ENCODE results near the gene TMEM33. TPM values are rescaled to one million over a fixed set of nuclear protein-coding genes. Genes with fewer than 3 reads are reported as not detected.
A peak's percentile ranks its signal among the peaks of the same experiment; 100 is the strongest.
"Not testable (repeated sequence)": the region's sequence is repeated elsewhere in the genome, so short reads cannot be mapped to it uniquely, and the experiment has no call there.

Gene TMEM33, protein sequence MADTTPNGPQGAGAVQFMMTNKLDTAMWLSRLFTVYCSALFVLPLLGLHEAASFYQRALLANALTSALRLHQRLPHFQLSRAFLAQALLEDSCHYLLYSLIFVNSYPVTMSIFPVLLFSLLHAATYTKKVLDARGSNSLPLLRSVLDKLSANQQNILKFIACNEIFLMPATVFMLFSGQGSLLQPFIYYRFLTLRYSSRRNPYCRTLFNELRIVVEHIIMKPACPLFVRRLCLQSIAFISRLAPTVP
- 27.9 TPM for polyA plus RNA-seq (2013, experiment 1 of 2; ENCODE audit: insufficient read length)
- polyA plus RNA-seq (2013, experiment 2 of 2; ENCODE audit: insufficient read length), result 29.6 TPM

GRCh38 chr4:41934901-41935651, at the start of gene TMEM33:
TSS of gene TMEM33 (plus strand) at chr4:41935429. CDS start at chr4:41935485, 56 bp downstream.
- peak; percentile 88 for DNase-seq

DNA sequence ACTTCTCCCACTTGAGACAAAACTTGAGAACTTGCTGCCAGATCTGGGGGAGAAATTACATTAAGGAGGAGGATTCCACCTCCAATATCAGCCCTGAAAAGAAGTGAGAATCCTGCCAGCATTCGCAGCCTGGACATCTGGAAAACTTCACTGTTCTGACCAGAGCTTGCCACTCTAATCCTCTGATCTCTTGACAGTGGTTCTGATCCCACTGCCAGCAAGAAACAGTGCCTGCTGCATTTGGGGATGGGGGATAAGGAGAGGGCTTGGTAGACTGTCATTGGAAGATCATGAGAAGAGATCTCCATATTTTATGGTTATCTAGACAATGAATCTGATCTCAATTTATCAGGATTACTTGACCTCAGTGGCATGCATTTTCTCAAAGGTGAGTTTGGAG, 49.8 kb upstream of the TMEM33 start:
- no peak for DNase-seq

DNA sequence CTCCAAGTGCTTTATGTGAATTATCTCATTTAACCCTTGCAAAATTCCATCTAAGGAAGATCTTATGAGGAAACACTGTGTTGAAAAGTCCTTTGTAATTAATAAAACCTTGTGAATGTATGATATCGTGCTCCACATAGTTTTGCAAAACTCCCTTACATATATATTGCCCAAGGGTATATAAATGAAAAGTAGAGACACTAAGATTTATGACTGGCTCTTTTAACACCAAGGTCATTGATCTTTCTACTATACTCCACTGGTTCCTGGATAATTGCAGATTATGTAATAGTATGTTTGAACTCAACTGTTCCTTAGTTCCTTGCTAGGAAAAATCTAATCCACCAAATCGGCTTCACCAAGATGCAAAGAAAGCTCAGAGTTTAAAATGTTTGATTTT, 48.0 kb upstream of the TMEM33 start:
- no peak for DNase-seq

GRCh38 chr4:41887821-41888686, 47.2 kb upstream of the TMEM33 start:
- peak; percentile 53 for DNase-seq

GRCh38 chr4:41888687-41889074, 46.5 kb upstream of the TMEM33 start:
- no peak for DNase-seq

DNA sequence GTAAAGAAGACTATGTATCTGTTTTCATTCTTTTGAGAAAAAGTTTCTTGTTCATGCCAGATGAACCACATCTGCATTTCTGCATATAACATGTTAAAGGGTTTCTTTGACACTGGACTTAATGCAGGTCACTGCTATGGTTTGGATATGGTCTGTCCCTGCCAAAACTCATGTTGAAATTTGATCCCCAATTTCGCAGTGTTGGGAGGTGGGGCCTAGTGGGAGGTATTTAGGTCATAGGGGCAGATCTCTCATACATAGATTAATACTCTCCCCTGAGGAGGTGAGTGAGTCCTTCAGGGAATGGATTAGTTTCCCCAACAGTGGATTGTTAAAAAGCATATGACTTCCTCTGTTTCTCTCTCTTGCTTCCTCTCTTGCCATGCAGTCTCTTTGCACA, 45.9 kb upstream of the TMEM33 start:
- no peak for DNase-seq

GRCh38 chr4:41890085-41890484, 45.1 kb upstream of the TMEM33 start:
- no peak for DNase-seq

- DNase-seq, result no peak
Measured at GRCh38 chr4:41896648-41897047, 38.6 kb upstream of the TMEM33 start.

- DNase-seq, result no peak
Measured at GRCh38 chr4:41897698-41898097, 37.5 kb upstream of the TMEM33 start.

DNA sequence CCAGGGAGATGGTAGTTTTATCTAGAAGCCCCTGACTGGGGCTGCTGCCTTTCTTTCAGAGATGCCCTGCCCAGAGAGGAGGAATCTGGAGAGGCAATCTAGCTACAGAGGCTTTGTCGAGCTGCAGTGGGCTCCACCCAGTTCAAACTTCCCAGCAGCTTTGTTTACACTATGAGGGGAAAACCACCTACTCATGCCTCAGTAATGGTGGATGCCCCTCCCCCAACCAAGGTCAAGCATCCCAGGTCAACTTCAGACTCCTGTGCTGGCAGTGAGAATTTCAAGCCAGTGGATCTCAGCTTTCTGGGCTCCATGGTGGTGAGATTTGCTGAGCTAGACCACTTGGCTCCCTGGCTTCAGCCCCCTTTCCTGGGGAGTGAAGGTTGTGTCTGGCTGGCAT, 26.1 kb upstream of the TMEM33 start:
- DNase-seq, result not testable (repeated sequence)

DNA sequence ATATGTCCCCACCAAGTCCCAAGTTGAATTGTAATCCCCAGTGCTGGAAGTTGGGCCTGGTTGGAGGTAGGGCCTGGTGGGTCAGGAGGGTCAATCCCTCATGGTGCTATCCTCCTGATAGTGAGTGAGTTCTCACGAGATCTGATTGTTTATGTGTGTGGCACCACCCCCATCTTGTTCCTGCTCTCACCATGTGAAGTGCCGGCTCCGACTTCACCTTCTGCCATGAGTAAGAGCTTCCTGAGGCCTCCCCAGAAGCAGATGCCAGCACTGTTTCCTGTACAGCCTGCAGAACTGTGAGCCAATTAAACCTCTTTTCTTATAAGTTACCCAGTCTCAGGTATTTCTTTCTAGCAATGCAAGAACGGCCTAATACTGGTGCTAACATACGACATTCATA, 22.7 kb upstream of the TMEM33 start:
- no peak for DNase-seq

GRCh38 chr4:41913509-41913908, 21.7 kb upstream of the TMEM33 start:
- no peak for DNase-seq

DNA sequence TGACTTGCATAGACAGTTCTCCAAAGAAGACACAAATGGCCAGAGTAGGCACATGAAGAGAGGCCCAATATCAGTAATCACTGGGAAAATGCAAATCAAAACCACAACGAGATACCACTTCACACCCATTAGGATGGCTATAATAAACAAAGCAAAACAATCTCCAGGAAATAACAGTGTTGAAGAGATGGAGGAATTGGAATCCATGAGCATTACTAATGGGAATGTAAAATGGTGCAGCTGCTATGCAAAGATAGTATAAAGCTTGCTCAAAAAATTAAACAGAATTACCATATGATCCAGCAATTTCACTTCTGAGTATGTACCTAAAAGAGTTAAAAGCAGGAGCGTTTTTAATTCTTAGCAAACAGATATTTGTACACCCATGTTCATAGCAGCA, 17.0 kb upstream of the TMEM33 start:
- no peak for DNase-seq

DNA sequence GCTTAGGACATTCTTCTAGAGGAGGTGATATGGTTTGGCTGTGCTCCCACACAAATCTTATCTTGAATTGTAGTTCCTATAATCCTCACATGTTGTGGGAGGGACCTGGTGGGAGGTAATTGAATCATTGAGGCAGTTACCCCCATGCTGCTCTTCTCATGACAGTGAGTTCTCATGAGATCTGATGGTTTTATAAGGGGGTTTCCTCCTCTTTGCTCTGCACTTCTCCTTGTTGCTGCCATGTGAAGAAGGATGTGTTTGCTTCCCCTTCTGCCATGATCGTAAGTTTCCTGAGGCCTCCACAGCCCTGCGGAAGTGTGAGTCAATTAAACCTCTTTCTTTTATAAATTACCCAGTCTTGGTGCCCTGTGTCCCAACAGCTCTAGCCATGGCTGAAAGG, 14.8 kb upstream of the TMEM33 start:
- DNase-seq, result not testable (repeated sequence)

DNA sequence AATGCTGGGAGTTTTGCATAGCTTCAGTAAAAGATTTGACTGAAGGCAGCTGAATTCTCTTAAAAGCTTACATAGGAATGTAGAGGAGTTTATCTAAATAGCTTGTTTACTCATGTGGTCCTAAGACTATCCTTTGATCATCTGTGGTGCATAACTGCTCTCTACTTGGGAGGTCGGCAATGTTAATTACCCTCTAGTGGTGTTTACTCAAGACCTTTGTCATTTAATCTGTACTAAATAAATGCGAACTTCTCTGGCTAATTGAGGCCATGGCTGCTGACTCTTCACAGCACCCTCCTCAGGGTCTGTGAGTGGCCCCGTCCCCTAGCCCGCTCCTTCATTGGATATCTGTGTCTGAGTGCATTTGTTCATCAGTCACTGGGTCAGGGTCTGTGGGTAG, 13.8 kb upstream of the TMEM33 start:
- no peak for DNase-seq

- DNase-seq, result no peak
Measured at GRCh38 chr4:41927796-41928499, 7.3 kb upstream of the TMEM33 start.

GRCh38 chr4:41930139-41930831, 4.9 kb upstream of the TMEM33 start:
- DNase-seq, result no peak

GRCh38 chr4:41932988-41933387, 2.2 kb upstream of the TMEM33 start:
- DNase-seq, result no peak

DNA sequence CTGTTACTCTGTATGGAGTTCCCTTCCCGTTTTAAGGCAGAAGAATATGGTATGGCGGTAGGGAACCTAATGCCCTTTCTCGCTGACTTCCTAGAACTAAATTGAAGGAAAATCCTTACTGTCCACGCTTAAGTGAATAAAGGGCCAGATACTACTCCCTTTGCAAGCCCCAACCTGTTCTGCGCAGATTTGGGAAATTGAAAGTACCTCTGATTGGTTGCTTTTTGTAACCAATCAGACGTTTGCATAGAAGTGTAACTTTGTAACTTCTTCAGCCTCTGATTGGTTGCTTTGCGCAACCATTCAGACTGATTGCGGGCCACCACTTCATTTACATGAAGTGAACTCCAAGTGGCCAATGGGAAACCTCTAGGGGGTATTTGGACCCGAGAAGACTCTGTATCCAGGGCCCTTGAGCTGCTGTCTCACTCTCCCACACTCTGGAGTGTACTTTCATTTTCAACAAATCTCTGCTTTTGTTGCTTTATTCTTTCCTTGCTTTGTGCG, 1.2 kb upstream of the TMEM33 start:
- no peak for DNase-seq

DNA sequence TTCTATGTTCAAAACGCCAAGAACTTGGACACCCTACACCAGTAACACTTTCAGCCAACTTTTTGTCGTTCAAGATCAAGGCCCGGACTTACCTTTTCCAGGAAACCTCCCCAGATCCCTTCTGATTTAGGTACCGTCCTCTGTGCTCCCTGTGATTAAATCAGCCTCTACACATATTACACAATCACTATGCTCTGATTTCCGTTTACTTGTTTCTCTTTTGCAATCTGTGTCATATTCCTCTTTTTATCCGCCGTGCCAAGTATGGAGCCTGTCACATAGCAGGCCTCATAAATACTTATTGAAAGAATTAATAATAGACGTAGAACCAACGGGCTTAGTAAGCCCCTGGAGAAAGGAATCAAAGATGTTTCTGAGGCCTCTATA, 722 bp upstream of the TMEM33 start:
- DNase-seq, result no peak

DNA sequence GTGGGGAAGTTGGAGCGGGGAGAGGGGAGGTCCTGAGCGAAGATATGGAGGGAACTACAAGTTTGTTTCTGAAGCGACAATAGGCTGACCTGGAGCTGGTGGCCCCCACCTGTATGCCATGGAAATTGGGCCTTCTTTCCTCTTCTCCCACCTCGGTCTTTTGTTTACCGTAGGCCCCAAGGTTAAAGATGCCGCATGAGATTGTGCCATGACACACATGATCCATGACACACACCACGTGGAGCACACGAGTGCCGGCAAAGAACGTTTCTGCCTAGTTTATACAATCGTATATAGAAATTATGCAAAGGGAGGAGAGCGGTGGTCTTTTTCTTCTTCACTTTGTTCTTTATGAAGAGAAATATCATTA, 408 bp downstream of the TMEM33 start:
- no peak for DNase-seq
